Epidermal melanocyte (primary cell): ENCODE data around the gene SETD7.

ENCODE experiments used
- DNase-seq: peaks from one replicate; pipeline ENCODE4 v3.0.0; 2011; ENCODE audit warnings: low spot score; ENCODE audit not compliant: insufficient read length

Gene SETD7

DNA sequence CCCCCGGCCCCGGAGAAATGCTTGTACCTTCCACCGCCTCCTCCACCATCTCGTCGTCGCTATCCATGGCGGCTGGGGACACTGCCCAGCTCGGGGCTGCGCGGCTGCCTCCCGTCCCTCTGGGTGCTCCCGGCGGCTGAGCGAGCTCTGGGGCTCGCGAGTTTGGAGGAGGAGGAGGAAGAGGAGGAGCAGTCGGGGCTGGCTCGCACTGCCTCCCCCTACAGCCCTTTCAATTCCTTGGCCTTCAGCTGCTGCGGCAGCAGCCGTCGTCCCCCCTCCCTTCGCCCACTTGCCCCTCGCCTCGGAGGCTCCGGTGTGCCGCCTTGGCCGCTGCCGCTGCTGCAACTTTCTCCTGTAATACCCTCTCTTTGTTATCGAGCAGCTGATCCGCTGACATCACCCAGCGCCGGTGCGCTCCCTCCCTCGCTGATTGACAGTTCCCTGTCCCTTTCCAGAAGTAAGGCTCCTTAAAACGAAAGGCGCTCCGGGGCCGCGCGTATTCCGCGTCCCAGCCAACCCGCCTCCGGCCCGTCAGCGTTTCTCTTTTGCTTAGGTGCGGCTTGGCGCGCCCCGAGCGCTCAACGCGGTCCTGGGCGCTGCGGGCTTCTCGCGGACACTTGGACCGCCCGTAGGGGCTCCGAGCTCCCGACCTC, at the start of gene SETD7:
TSS of gene SETD7 (minus strand) at position 149 of the 653 bp plus-strand sequence. CDS start at position 67, 82 bp downstream.
- DNase-seq, result no peak

DNA sequence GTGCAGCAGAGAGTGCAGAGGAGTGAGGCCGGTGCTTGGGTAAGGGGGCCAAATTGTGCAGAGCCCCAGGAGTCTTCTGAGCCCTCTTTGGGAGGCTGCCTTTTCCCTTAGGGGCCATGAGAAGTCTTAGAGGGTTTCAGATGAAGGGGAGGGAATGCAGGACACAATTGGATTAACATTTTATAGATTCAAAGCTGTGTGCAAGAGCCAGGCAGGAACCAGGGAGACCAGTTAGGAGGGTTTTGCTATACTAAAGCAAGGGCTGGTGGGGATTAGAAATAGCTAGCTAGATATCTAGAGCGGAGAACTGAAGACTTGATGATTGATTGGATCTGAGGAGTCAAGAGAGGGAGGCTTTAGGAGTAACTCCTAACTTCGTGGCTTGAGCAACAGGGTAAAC, 49.5 kb upstream of the SETD7 start:
- DNase-seq, result no peak

DNA sequence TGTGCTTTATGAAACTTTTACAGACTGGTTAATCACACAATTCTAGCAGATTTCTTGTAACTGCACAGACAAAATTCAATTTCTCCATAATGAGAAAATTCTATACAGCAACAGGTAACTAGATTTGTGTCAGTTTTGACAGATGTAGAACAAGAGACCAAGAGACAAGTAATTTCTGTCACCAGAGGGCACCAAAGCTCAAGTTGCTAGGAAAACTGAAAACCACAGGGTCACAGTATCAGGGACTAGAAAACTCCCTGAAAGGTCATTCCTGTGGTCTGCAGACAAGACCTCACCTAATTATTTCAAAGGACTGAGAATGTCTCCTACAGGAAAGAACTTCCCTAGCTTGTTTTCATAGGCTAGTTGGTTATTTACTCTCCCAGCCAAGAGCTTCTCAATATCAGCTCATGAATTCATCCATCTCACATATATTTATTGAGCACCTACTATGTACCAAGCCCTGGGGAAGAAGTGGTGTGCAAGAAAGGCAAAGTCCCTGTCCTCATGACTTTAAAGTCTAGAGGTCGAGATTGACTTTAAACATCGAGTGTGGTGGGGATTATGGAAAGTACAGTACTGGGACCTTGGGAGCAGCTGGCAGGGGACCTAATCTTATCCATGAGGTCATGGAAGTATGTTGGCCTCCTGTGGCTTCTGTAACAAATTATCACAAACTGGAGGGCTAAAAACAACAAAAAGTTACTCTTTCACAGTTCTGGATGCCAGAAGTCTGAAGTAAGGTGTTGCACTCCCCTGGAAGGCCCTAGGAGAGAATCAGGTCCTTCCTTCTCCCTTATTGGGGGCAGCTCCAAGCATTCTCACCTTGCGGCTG, 47.8 kb upstream of the SETD7 start:
- DNase-seq, result no peak

DNA sequence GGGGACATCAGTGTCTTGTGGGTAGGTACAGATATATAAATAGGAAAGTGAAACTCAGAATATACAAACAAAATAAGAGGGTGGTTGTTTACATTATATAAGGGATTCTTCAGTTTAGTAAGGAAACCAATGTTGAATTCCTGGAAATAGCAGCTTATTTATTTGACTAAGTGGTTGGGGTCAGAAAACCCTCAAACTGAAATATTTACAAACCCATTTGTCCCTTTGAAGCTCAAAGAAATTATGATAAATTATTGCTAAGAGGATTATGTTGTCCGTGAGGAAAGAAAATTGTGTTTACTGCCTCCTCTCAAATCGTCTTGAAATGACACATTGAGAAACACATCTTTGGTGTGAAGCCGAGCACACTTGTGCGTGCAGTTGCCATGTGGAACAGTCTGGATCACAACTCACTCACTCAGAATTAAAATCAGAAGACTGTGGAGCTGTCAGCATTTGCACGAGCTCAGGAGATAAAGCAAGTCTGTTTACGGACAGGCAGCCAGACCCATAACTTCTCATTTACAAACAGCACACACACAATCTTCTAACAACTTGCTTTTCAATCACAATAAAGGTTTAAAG, 46.8 kb upstream of the SETD7 start:
- no peak for DNase-seq

DNA sequence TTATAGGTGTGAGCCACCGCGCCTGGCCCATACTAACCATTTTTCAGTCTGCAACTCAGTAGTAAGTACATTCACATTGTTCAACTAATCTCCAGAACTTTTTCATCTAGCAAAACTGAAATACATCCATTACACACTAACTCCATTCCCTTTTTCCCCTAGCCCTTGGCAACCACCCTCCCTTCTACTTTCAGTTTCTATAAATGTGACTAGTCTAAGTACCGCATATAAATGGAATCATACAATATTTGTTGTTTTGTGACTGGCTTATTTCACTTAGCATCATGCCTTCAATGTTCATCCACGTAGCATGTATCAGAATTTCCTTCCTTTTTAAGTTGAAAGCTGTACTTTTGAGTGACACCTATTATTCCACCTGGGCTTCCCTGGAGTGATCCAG, 44.6 kb upstream of the SETD7 start:
- no peak for DNase-seq

DNA sequence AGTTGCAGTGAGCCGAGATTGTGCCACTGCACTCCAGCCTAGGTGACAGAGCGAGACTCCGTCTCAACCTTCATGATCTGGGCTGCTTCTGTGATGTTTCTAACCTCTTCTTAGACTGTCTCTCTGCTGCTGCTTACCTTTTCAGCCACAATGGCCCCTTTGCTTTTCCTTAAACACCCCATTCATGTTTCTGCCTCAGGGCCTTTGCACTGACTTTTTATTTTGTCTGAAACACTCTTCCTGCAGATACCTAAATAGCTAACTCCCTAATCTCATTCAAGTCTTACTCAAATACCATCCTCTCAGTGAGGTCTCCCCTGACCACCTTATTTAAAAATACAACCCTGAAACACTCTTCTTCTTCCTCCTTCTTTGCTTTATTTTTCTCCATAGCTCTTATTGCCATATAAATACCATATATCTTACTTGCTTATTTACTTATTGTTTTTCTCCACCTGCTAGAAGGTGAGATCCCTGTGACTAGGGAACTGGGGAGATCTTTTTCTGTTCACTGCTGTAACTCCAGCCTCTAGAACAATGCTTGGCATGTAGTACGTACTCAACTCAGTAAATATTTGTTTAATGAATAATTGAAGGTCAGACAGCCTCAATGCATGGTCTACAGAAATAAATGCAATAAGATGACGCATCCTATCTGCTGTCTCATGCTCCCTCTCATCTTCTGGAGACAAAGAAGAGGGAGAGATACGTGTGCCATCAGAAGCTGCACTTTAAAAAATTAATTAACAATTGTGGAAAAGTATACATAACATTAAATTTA, 43.8 kb upstream of the SETD7 start:
- no peak for DNase-seq

DNA sequence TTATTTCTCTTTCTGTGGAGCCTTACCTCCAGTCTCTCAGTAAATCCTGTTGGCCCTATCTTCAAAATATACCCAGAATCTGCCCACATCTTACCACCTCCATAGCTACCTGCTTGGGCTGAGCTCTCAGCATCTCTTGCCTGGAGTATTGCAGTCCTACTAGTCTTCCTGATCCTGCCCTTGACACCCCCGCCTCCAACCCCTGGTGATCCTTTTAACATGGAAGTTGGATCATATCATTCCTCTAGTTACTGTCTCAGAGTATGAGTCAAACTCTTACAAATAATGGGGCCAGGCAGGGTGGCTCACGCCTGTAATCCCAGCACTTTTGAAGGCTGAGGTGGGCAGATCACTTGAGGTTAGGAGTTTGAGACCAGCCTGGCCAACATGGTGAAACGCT, 43.1 kb upstream of the SETD7 start:
- DNase-seq, result no peak

DNA sequence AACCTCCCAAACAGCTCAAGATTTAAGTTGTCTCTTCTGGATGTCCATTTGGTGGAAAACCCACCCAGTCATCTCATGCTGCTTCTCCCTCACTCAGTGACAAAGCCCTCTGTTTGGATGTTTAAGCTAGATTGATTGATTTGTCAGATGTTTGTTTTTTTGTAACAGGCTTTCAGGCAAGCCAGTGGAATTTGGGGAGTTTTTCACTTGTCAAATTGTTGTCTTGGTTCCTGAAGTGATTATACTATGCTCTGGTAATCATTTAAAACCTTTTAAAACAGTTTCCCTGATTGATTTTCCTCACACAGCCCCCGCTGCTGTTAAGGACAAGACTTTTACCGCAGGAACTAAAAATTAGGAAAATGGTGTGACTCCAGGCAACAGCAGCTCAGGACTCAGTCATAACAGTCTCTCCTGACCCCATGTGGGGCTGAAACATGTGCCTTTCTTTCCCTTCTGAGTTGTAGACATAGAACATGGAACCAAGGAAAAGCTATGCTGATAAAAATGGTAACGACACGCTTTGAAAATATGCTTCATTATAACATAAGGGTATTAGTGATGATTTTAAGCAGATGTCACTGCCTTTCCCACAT, 40.8 kb upstream of the SETD7 start:
- no peak for DNase-seq

DNA sequence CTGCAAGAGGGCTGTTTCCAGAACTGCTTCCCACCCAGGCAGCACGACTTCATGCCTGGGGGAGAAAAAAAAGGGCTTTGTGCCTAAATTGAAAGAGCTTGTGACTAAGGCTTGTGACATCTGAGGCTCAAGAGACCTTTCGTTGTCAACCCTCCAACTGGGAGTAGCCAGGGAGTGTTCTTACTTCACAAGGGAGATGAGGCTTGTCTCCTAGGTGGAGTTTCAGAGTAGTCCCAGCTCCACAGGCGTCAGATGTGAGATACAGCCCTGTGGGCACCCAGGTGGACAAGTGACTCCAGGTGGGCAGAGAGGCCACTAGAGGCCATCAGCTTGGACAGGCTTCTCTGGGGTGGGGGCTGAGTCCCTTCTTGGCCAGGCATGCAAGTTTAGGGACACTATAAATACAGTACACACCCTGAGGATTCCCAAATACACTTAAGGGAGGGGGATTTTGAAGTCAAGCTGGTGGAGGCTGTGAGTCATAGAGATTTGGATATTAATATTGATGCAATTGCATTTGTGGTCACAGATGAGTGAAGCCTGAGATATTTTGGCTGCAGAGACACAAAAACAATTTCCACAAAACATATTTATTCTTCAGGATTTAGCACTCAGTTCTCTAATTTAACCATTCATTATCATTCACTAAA, 40.1 kb upstream of the SETD7 start:
- no peak for DNase-seq

DNA sequence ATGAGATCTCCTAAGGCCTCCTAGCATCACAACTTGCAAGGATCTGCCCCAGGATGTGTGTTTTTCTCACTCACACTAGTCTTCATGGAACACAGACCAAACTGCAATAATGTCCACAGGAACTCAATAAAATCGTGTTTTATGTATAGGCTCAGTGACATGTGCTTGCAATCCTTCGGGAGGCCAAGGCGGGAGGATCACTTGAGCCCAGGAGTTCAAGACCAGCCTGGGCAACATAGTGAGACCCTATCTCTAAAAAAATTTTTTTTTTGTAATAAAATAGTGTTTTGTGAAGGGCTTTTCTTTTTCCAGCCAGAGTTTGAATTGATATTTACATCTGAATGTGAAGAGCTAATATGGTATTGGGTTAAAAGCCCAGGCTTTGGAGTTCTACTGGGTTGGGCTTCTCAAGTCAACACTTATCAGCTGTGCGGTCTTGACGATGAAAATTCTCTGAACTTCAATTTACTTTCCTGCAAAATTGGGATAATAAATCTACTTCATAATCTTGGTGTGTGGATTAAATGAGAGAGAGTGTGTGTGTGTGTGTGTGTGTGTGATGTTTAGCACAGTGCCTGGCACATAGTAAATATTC, 38.7 kb upstream of the SETD7 start:
- DNase-seq, result no peak

DNA sequence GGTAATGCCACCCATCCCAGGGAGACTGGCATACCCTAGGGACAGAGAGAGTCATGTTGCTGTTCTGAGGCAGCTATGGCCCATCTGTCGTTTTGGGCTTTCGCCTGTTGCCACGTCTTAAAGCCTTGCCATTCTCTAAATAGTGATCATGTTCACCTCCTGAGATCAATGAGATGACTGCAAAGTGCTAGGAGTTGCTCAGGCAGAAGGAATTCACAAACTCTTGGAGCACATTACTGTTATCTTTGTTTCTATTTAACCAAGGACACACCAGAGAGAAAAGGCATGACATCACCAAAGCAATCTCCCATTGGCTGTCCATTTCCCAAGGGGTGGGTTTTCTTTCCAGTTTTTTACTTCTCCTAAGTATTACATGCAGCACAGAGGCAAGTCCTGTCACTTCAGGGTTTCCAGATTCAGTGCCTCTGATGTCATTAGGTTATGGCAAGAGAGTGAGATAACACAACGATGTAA, 37.1 kb upstream of the SETD7 start:
- no peak for DNase-seq

DNA sequence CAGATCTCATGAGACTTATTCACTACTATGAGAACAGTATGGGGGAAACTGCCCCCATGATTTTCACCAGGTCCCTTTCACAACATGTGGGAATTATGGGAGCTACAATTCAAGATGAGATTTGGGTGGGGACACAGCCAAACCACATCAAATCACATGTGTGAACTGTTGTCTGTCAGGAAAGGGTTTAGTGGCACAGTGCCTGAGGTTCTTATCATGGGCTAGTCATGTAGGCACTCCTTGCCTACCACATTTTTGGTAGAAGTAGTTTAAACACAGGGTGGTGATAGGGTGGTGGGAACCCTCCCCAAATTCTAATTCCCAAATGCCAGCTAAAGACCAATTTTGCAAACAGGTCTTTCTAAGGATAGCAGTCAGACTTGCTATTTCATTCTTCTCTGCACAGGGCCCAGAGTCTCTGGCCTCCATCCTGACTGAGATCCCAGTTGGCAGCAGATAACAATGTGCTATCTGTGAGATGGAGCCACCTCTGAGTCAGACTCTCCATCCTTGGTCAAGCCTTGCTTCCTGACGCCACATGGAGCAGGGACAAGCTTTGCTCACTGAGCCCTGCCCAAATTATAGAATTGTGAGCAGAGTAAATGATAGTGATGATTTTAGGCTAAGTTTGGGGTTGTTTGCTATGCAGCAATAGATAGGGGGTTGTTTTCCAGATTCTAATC, 33.5 kb upstream of the SETD7 start:
- no peak for DNase-seq

DNA sequence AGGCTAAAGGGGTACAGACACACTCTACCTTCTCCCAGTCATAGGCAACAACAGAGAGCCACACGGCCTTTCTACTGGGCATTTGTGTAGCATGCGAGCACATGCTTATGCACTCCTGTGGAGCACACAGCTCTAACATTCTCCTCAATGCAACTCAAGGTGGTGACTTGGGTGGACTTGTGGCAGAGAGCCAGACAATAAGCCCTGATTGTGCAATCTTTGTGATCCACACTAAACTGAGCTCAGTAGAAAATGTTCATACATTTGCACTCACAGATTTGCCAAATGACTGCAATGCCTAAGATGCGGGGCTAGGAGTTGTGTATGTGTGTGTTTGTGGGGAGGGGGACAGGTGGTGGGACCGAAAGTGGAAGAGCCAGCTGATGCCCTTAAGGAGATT, 31.4 kb upstream of the SETD7 start:
- no peak for DNase-seq

DNA sequence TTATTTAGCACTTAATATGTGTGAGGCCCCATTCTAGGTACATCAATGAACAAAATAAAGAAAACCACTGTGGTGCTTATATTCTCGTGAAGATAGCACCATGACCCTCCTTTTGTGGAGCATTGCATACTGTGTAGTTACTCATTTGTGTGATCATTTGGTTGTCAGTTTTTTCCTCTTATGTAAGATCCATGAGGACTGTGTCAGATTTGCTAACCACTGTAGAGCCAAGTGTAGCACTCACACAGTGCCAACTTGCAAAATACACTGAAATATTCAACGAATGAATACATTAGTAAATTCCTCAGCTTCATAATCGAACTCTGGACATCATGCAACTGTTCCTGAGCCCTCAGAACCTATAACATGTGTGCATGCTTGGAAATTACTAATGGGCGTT, 29.5 kb upstream of the SETD7 start:
- no peak for DNase-seq

DNA sequence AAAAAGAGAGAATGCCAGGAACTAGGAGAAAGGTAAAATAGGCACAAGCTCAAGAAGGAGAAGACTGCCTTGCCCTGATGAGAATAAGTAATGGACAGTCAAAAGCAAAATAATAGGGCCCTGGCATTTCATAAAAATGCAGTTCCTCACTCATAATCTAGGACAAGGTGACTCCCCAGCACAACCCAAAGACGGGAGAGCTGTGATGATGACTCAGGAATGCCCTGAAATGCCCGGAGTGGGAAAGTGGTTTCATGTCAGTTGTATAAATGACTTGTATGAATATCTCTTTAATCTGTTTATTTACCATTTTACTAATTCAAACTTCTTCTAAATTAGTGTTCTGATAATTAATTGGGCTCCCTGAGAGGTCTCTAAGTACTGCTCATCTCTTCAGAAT, 28.8 kb upstream of the SETD7 start:
- DNase-seq, result no peak

DNA sequence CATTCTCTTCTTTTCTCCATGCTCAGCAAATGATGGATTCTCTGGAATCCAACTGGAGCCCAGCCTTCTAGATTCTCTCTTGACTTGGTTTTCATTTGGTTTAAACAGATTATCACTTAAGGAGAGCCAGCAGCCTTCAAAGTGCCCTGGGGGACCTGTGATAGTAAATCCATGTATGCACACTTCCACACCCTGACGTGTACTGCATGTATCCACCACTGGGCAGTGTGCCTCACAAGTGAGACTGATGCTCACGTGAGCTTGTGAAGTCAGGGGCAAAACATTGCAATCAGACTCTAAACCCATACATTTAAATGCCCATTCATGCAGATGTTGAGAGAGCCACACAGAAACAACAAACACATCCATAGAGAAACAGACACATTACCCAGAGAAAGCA, 28.0 kb upstream of the SETD7 start:
- DNase-seq, result no peak

DNA sequence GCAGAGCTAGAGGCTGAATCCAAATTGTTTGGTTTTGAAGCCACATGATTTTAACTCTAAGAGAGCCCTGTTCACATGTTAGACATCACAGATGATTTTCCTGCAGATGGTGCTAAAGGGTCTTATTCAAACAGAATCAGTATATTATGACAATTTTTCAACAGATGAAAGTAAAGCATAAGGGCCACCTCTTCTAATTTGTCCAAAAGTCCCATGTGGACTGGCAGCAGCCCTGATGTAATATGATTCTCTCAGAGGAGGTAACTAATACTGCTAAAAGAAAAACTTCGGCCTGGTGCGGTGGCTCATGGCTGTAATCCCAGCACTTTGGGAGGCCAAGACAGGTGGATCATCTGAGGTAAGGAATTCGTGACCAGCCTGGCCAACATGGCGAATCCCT, 26.0 kb upstream of the SETD7 start:
- DNase-seq, result no peak

DNA sequence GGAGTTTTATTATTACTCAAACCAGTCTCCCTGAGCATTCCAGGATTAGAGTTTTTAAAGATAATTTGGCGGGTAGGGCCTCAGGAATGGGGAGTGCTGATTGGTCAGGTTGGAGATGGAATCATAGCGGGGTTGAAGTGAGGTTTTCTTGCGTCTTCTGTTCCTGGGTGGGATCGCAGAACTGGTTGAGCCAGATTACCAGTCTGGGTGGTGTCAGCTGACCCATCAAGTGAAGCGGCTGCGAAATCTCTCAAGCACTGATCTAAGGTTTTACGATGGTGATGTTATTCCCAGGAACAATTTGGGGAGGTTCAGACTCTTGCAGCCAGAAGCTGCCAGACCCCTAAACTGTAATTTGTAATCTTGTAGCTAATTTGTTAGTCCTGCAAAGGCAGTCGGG, 25.1 kb upstream of the SETD7 start:
- no peak for DNase-seq

DNA sequence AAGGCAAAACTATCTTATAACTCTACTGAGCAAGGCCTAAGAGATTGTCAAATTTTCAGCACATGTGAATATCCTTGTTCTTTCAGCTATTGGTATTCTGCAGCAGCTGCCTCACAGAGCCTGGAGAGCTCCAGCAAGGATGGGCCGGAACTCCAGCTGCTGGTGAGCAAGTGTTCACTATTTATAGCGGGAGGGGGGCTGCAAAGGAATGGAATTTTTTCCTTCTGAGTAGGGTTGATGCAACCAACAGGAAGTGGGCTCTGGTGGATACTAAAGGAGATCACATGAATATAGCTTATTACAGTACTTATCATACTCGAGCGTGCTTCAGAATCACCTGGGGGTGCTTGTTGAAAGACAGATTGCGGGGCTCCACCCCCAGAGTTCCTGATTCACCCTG, 20.2 kb upstream of the SETD7 start:
- no peak for DNase-seq

DNA sequence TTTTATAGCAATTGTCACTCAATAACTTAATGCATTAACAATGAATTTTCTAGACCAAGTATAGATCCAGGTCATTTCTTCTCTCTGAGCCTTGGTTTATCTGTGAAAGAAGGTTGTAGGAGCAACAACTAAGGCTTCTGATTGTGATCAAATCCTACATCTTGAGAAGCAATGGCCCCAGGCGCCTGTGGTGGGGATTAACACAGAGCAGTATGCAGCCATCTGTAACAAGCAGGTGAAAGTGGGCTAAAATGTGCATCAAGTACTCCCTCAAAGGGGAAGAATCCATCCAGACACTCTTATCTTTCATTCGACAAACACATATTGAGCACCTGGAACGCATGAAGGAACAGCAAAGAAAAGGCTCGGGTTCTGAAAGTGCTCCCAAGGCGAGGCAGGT, 19.1 kb upstream of the SETD7 start:
- DNase-seq, result no peak
